GM13976 (cell line): ENCODE measurements around the gene ARHGAP6.

Experiments used
- DNase-seq: peaks from one replicate; pipeline ENCODE4 v3.0.0; 2012; ENCODE audit warnings: low spot score
- CTCF ChIP-seq: IDR thresholded peaks from 2 replicates; pipeline ENCODE4 v1.5.1; 2012; ENCODE audit warnings: borderline replicate concordance, mild to moderate bottlenecking; ENCODE audit not compliant: insufficient read depth; ENCODE audit errors: extremely low read depth, missing control alignments, control extremely low read depth
- in situ Hi-C: fragments of 300-500 bp; cut with MboI; formaldehyde crosslinking; loops from one replicate; pipeline ENCODE4 v1.12.0; 2022; ENCODE audit warnings: low sequenced_read_pairs, mixed read lengths, inconsistent platforms; ENCODE audit not compliant: unreplicated experiment

The ARHGAP6 gene

GRCh38 chrX:11438767-11439166 is 227.0 kb downstream of the ARHGAP6 start:
- DNase-seq, result no peak
- TF ChIP-seq CTCF, result no peak
- in situ Hi-C loops, result no loop called here

GRCh38 chrX:11438380-11438723 is 227.4 kb downstream of the ARHGAP6 start:
- in situ Hi-C loops, result no loop called here
- no peak for TF ChIP-seq CTCF
- no peak for DNase-seq

GRCh38 chrX:11437642-11438379 is 227.9 kb downstream of the ARHGAP6 start:
- no peak for TF ChIP-seq CTCF
- no peak for DNase-seq
- in situ Hi-C loops, result no loop called here

- TF ChIP-seq CTCF, result no peak
- in situ Hi-C loops, result no loop called here
- no peak for DNase-seq
Observed at GRCh38 chrX:11435568-11435967, 230.2 kb downstream of the ARHGAP6 start.

GRCh38 chrX:11434607-11435006 is 231.1 kb downstream of the ARHGAP6 start:
- no peak for TF ChIP-seq CTCF
- in situ Hi-C loops, result no loop called here
- DNase-seq, result no peak

GRCh38 chrX:11431786-11432185 is 233.9 kb downstream of the ARHGAP6 start:
- no peak for DNase-seq
- in situ Hi-C loops, result no loop called here
- no peak for TF ChIP-seq CTCF
